ENCODE data around the gene MSI2. TPM values are rescaled to one million over a fixed set of nuclear protein-coding genes. Genes with fewer than 3 reads are reported as not detected.

Gene MSI2
- total RNA-seq, 4 donors from 2014 or later, result 15.9 to 22.9 (median 17.0) TPM

DNA sequence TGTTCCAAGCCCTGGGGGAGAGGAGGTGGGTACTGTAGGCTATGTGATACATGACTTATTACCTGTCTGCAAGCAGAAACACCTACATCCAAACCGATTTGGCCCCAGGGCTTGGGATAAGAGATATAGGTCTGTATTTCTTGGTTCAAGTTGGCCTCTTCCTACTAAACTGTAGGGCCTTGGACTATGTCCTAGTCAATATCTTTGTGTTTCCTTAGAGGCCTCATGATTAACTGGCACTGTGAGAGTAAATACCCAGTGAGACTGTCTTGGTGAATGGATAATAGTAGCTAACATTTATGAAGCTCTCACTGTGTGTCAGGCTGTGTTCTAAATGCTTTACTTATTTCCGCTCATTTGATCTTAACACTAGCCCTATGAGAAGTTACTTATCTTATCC, 70.0 kb downstream of the MSI2 start:
- Histone ChIP-seq H3K36me3 (peaks cover 0 to 10% (median 0%) of the 10 kb centered on the region in 3 donors), H3K27me3 (no peaks in the 10 kb centered on the region), H3K4me3 (no peak overlapping the region), H3K4me1 (no peaks in the 10 kb centered on the region), H3K27ac (no peak overlapping the region), H3K9me3 (no peaks in the 10 kb centered on the region)
- intact Hi-C loops (cut with DNase I), result no loop called here
- DNase-seq, result no peak
- no peak for TF ChIP-seq POLR2A (IDR thresholded peaks at IDR 0.05)
- TF ChIP-seq CTCF (IDR thresholded peaks at IDR 0.05), result no peak
- WGBS, 2 donors, result 80 to 81% methylated on average over 1 to 2 of the region's 2 CpGs

DNA sequence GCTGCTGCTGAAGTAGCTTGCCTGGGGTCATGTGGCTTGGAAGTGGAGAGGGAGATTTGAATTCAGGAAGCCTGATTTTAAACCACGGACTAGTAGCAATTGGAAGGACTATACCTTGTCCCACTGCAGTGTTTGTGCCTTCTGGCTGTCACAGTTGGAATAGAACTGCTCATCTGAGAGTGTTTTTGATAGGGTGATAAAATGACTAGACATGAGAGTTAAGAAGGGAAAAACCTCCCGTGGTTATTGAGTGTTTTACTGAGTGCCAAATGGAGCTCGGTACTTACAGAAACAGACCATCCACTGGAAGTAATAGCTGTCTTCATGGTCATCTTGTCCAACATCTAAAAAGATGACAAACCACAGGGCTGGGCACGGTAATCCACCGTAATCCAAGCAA, 70.4 kb downstream of the MSI2 start:
- DNase-seq, result no peak
- 92 to 95% methylated on average over 5 of the region's 5 CpGs for WGBS, 2 donors
- intact Hi-C loops (cut with DNase I), result no loop called here

DNA sequence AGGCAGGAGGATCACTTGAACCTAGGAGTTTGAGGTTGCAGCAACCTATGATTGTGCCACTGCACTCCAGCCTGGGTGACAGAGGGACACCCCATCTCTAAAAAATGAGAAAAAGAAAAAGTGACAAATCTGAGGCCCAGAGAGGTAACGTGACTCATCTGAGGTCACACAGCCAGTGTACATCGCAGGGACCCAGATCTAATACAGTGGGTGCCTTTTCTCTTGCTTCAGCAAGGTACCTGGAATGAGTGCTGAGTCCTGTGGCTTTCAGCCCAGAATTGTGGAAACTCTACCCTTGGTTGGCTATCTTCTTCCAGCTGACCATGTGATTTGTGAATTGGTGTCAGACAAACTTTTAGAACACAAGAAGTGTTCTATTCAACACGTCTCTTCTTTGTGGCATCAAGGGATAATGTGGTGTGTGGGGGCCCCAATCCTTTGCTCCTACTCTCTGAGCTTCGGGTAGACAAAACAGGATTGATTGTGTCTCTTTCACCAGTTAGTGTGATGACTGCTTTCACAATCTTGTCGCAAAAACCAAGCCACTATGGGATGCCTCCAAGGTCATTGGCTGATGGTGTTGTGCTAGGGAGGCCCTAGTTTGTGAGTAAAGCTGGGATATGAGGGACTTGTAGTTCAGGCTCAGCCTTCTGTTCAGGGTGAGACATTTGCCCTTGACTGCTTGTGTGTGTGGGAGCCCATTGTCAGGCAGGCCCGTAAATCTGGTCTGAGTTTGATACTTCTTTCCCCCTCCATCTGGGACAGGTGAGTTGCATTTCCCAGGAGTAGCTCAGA, 71.0 kb downstream of the MSI2 start:
- Histone ChIP-seq H3K36me3 (peaks cover 0 to 10% (median 0%) of the 10 kb centered on the region in 3 donors), H3K4me1 (no peaks in the 10 kb centered on the region), H3K9me3 (no peaks in the 10 kb centered on the region), H3K27me3 (no peaks in the 10 kb centered on the region), H3K27ac (no peak overlapping the region), H3K4me3 (no peak overlapping the region)
- TF ChIP-seq POLR2A (IDR thresholded peaks at IDR 0.05) (no peak), CTCF (IDR thresholded peaks at IDR 0.05) (no peak)
- DNase-seq, result no peak
- WGBS, 2 donors, result 91 to 94% methylated on average over 4 to 5 of the region's 6 CpGs
- intact Hi-C loops (cut with DNase I), result no loop called here

More for the DNA sequence above, 70.4 kb downstream of the MSI2 start:
- TF ChIP-seq POLR2A (IDR thresholded peaks at IDR 0.05), result no peak
- no peak for TF ChIP-seq CTCF (IDR thresholded peaks at IDR 0.05)
- Histone ChIP-seq H3K4me3 (no peak overlapping the region), H3K27me3 (no peaks in the 10 kb centered on the region), H3K9me3 (no peaks in the 10 kb centered on the region), H3K36me3 (peaks cover 0 to 10% (median 0%) of the 10 kb centered on the region in 3 donors), H3K27ac (no peak overlapping the region), H3K4me1 (no peaks in the 10 kb centered on the region)

- Histone ChIP-seq H3K9me3 (no peaks in the 10 kb centered on the region), H3K36me3 (peaks cover 0 to 10% (median 0%) of the 10 kb centered on the region in 3 donors), H3K27me3 (no peaks in the 10 kb centered on the region), H3K4me1 (no peaks in the 10 kb centered on the region), H3K27ac (no peak overlapping the region), H3K4me3 (no peak overlapping the region)
- 57 to 59% methylated on average over 1 of the region's 1 CpG for WGBS, 2 donors
- TF ChIP-seq POLR2A (IDR thresholded peaks at IDR 0.05) (no peak), CTCF (IDR thresholded peaks at IDR 0.05) (no peak)
- intact Hi-C loops (cut with DNase I), result no loop called here
- no peak for DNase-seq
Observed at GRCh38 chr17:57328109-57328882, 72.0 kb downstream of the MSI2 start.
